HEK293 (cell line): ENCODE measurements around the gene CLDN7.

Experiments used
- CTCF ChIA-PET: fragments of 350-600 bp; formaldehyde crosslinking; extraction: SDS; loops from one replicate; lab custom pipeline; 2021; ENCODE audit warnings: antibody characterized with exemption; lab: Yijun Ruan, JAX
- POLR2A ChIA-PET: fragments of 300-600 bp; formaldehyde crosslinking; extraction: SDS; loops from one replicate; lab custom pipeline; 2020; ENCODE audit warnings: antibody characterized with exemption, inconsistent platforms; lab: Yijun Ruan, JAX
- H3K27ac ChIP-seq: fragments of 200-500 bp; sonication (Bioruptor generic); 2 replicates; pipeline ENCODE4 v1.5.1; 2014; ENCODE audit warnings: low read depth, low read length, control low read depth, inconsistent platforms; ENCODE audit errors: extremely low read depth
- H3K36me3 ChIP-seq, 2 experiments: fragments of 200-500 bp in 1 of 2; sonication (Bioruptor generic) in 1 of 2; 1 replicate in 1 of 2; 2 replicates in 1 of 2; pipeline ENCODE4 v1.5.1; 2014 to 2017; ENCODE audit warnings: inconsistent platforms in 2 of 2, low read length in 2 of 2; ENCODE audit not compliant: control insufficient read depth in 2 of 2, insufficient read depth in 1 of 2
- H3K4me1 ChIP-seq: fragments of 200-500 bp; sonication (Bioruptor generic); 2 replicates; pipeline ENCODE4 v1.5.1; 2014; ENCODE audit warnings: mild to moderate bottlenecking, low read length, inconsistent platforms; ENCODE audit not compliant: control insufficient read depth, insufficient read depth
- H3K4me3 ChIP-seq: 2 replicates; pipeline ENCODE4 v1.5.1; 2011; ENCODE audit warnings: low read depth, mild to moderate bottlenecking, control low read depth, low read length, moderate library complexity
- H3K9me3 ChIP-seq: fragments of 200-500 bp; sonication (Bioruptor generic); 2 replicates; pipeline ENCODE4 v1.5.1; 2014; ENCODE audit warnings: low read depth, low read length, inconsistent platforms; ENCODE audit not compliant: control insufficient read depth, insufficient read depth
- GLI2 ChIP-seq: fragments of 450-650 bp; formaldehyde crosslinking; IDR thresholded peaks from 2 replicates; pipeline ENCODE4; 2017; ENCODE audit warnings: missing biosample characterization, missing genetic modification characterization, low read depth, borderline replicate concordance
- HOXD13 ChIP-seq: sonication (generic); formaldehyde crosslinking; IDR thresholded peaks from 2 replicates; pipeline ENCODE4 v1.8.0; 2022; ENCODE audit warnings: missing genetic modification reagents, borderline replicate concordance
- PATZ1 ChIP-seq: fragments of 450-650 bp; formaldehyde crosslinking; IDR thresholded peaks from 2 replicates; pipeline ENCODE4 v1.5.1; 2016; ENCODE audit warnings: missing biosample characterization, missing genetic modification characterization
- RBAK ChIP-seq: fragments of 450-650 bp; formaldehyde crosslinking; IDR thresholded peaks from 2 replicates; pipeline ENCODE4 v1.5.1; 2016; ENCODE audit warnings: missing biosample characterization, missing genetic modification characterization
- REST ChIP-seq: fragments of 450-650 bp; formaldehyde crosslinking; IDR thresholded peaks from 2 replicates; pipeline ENCODE4 v1.5.1; 2016; ENCODE audit warnings: missing biosample characterization, missing genetic modification characterization
- YY1 ChIP-seq: fragments of 450-650 bp; formaldehyde crosslinking; IDR thresholded peaks from 2 replicates; pipeline ENCODE4 v1.5.1; 2018; ENCODE audit warnings: missing biosample characterization, missing genetic modification characterization
- ZBTB17 ChIP-seq: fragments of 450-650 bp; formaldehyde crosslinking; IDR thresholded peaks from 2 replicates; pipeline ENCODE4 v1.5.1; 2016; ENCODE audit warnings: missing biosample characterization, missing genetic modification characterization
- ZNF114 ChIP-seq: fragments of 450-650 bp; formaldehyde crosslinking; IDR thresholded peaks from 2 replicates; pipeline ENCODE4 v1.5.0; 2017; ENCODE audit warnings: missing biosample characterization, missing genetic modification characterization
- ZNF138 ChIP-seq: fragments of 450-650 bp; formaldehyde crosslinking; IDR thresholded peaks from 2 replicates; pipeline ENCODE4 v1.5.1; 2016; ENCODE audit warnings: missing biosample characterization, missing genetic modification characterization, borderline replicate concordance
- ZNF140 ChIP-seq: fragments of 450-650 bp; formaldehyde crosslinking; IDR thresholded peaks from 2 replicates; pipeline ENCODE4 v1.5.1; 2016; ENCODE audit warnings: missing biosample characterization, missing genetic modification characterization
- ZNF155 ChIP-seq: fragments of 450-650 bp; formaldehyde crosslinking; IDR thresholded peaks from 2 replicates; pipeline ENCODE4 v1.5.1; 2016; ENCODE audit warnings: missing biosample characterization, missing genetic modification characterization
- ZNF157 ChIP-seq: fragments of 450-650 bp; formaldehyde crosslinking; IDR thresholded peaks from 2 replicates; pipeline ENCODE4 v1.5.1; 2016; ENCODE audit warnings: missing biosample characterization, missing genetic modification characterization
- ZNF16 ChIP-seq: fragments of 450-650 bp; formaldehyde crosslinking; IDR thresholded peaks from 2 replicates; pipeline ENCODE4 v1.5.1; 2016; ENCODE audit warnings: low read depth, missing biosample characterization, missing genetic modification characterization
- ZNF292 ChIP-seq: fragments of 450-650 bp; formaldehyde crosslinking; IDR thresholded peaks from 2 replicates; pipeline ENCODE4 v1.5.1; 2016; ENCODE audit warnings: low read depth, missing biosample characterization, missing genetic modification characterization, borderline replicate concordance
- ZNF302 ChIP-seq: fragments of 450-650 bp; formaldehyde crosslinking; IDR thresholded peaks from 2 replicates; pipeline ENCODE4 v1.5.1; 2016; ENCODE audit warnings: missing biosample characterization, missing genetic modification characterization, low read depth
- ZNF621 ChIP-seq: fragments of 450-650 bp; formaldehyde crosslinking; IDR thresholded peaks from 2 replicates; pipeline ENCODE4 v1.5.1; 2017; ENCODE audit warnings: missing biosample characterization, missing genetic modification characterization
- ZNF629 ChIP-seq: fragments of 450-650 bp; formaldehyde crosslinking; IDR thresholded peaks from 2 replicates; pipeline ENCODE4 v1.5.1; 2017; ENCODE audit warnings: missing biosample characterization, missing genetic modification characterization
- TF ChIP-seq, protein P1 (sequence below): fragments of 450-650 bp; formaldehyde crosslinking; IDR thresholded peaks from 2 replicates; pipeline ENCODE4 v1.5.1; 2017; ENCODE audit warnings: missing biosample characterization, missing genetic modification characterization
- TF ChIP-seq, protein P2 (sequence below): fragments of 450-650 bp; formaldehyde crosslinking; conservative IDR thresholded peaks from 2 replicates; pipeline ENCODE4 v1.5.1; 2016; ENCODE audit warnings: low read depth, missing biosample characterization, missing genetic modification characterization
- TF ChIP-seq, protein P3 (sequence below): fragments of 450-650 bp; formaldehyde crosslinking; IDR thresholded peaks from 2 replicates; pipeline ENCODE4 v1.5.0; 2017; ENCODE audit warnings: missing biosample characterization, missing genetic modification characterization, borderline replicate concordance

The CLDN7 gene

GRCh38 chr17:7309628-7310027 lies 47.4 kb upstream of the CLDN7 start (continued):
- TF ChIP-seq ZBTB17 (no peak), RBAK (no peak), ZNF140 (tag by site-specific recombination) (no peak), GLI2 (tag by site-specific recombination) (no peak), ZNF157 (tag by site-specific recombination) (no peak), ZNF16 (tag by site-specific recombination) (no peak)

- ChIA-PET CTCF (interaction anchor here (0.5 to 1.7 kb wide), 4 partner anchors 39 to 608 kb away, joined by 3 to 5 read pairs (median 4); no protein-coding TSS in a partner anchor), POLR2A (interaction anchor here (0.6 to 3.9 kb wide), 11 partner anchors 9 to 380 kb away, joined by 3 to 36 read pairs (median 4); partner anchors contain the start of genes DVL2, NEURL4, SLC16A13 and SLC2A4)
- H3K27ac ChIP-seq: peak overlapping the region; percentile 99
- peaks cover 35 to 47% of the 10 kb centered on the region in 2 experiments for H3K36me3 ChIP-seq
- H3K4me3 ChIP-seq: peak overlapping the region; percentile 80
- H3K4me1 ChIP-seq: peaks cover 19% of the 10 kb centered on the region
- H3K9me3 ChIP-seq: no peaks in the 10 kb centered on the region
- TF ChIP-seq ZNF302 (tag by site-specific recombination): no peak
- TF ChIP-seq, protein P1, sequence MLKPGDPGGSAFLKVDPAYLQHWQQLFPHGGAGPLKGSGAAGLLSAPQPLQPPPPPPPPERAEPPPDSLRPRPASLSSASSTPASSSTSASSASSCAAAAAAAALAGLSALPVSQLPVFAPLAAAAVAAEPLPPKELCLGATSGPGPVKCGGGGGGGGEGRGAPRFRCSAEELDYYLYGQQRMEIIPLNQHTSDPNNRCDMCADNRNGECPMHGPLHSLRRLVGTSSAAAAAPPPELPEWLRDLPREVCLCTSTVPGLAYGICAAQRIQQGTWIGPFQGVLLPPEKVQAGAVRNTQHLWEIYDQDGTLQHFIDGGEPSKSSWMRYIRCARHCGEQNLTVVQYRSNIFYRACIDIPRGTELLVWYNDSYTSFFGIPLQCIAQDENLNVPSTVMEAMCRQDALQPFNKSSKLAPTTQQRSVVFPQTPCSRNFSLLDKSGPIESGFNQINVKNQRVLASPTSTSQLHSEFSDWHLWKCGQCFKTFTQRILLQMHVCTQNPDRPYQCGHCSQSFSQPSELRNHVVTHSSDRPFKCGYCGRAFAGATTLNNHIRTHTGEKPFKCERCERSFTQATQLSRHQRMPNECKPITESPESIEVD (tag by site-specific recombination): no peak
- TF ChIP-seq YY1 (tag by site-specific recombination): no peak
- peak; percentile 58; the same call in 1 of the 2 replicates for TF ChIP-seq PATZ1 (tag by site-specific recombination)
- TF ChIP-seq REST (tag by site-specific recombination): peak; percentile 92
- TF ChIP-seq HOXD13 (CRISPR knock-in tag): no peak
- no peak for TF ChIP-seq ZNF621 (tag by site-specific recombination)
- TF ChIP-seq, protein P2, sequence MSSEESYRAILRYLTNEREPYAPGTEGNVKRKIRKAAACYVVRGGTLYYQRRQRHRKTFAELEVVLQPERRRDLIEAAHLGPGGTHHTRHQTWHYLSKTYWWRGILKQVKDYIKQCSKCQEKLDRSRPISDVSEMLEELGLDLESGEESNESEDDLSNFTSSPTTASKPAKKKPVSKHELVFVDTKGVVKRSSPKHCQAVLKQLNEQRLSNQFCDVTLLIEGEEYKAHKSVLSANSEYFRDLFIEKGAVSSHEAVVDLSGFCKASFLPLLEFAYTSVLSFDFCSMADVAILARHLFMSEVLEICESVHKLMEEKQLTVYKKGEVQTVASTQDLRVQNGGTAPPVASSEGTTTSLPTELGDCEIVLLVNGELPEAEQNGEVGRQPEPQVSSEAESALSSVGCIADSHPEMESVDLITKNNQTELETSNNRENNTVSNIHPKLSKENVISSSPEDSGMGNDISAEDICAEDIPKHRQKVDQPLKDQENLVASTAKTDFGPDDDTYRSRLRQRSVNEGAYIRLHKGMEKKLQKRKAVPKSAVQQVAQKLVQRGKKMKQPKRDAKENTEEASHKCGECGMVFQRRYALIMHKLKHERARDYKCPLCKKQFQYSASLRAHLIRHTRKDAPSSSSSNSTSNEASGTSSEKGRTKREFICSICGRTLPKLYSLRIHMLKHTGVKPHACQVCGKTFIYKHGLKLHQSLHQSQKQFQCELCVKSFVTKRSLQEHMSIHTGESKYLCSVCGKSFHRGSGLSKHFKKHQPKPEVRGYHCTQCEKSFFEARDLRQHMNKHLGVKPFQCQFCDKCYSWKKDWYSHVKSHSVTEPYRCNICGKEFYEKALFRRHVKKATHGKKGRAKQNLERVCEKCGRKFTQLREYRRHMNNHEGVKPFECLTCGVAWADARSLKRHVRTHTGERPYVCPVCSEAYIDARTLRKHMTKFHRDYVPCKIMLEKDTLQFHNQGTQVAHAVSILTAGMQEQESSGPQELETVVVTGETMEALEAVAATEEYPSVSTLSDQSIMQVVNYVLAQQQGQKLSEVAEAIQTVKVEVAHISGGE (tag by site-specific recombination): no peak
- TF ChIP-seq ZNF155 (tag by site-specific recombination): no peak
- TF ChIP-seq ZNF138 (tag by site-specific recombination): no peak
- TF ChIP-seq ZNF629: peak; percentile 21; the same call in 1 of the 2 replicates
- TF ChIP-seq ZNF114 (tag by site-specific recombination): no peak
- TF ChIP-seq ZNF292: no peak
- TF ChIP-seq, protein P3, sequence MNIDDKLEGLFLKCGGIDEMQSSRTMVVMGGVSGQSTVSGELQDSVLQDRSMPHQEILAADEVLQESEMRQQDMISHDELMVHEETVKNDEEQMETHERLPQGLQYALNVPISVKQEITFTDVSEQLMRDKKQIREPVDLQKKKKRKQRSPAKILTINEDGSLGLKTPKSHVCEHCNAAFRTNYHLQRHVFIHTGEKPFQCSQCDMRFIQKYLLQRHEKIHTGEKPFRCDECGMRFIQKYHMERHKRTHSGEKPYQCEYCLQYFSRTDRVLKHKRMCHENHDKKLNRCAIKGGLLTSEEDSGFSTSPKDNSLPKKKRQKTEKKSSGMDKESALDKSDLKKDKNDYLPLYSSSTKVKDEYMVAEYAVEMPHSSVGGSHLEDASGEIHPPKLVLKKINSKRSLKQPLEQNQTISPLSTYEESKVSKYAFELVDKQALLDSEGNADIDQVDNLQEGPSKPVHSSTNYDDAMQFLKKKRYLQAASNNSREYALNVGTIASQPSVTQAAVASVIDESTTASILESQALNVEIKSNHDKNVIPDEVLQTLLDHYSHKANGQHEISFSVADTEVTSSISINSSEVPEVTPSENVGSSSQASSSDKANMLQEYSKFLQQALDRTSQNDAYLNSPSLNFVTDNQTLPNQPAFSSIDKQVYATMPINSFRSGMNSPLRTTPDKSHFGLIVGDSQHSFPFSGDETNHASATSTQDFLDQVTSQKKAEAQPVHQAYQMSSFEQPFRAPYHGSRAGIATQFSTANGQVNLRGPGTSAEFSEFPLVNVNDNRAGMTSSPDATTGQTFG (tag by site-specific recombination): no peak
Measured at GRCh38 chr17:7308625-7309433, 46.6 kb upstream of the CLDN7 start.
